ENCODE data around the gene KRT2. TPM values are rescaled to one million over a fixed set of nuclear protein-coding genes. Genes with fewer than 3 reads are reported as not detected.

Gene KRT2
- polyA plus RNA-seq, 2 of the 4 experiments (the other 2 are of a cell fraction) = 0.09 TPM; not detected in 1

GRCh38 chr12:52645120-52645761, 6.8 kb downstream of the KRT2 start (continued):
- no peak for TF ChIP-seq CTCF (IDR thresholded peaks at IDR 0.05)
- no peak for TF ChIP-seq ZNF302 (CRISPR knock-in tag; IDR thresholded peaks at IDR 0.05)
- TF ChIP-seq JUNB (IDR thresholded peaks at IDR 0.05) = no peak

GRCh38 chr12:52644078-52644415, 8.0 kb downstream of the KRT2 start:
- H3K27ac ChIP-seq = no peak overlapping the region
- POLR2A ChIA-PET = no interaction called here
- ATAC-seq (no peak), DNase-seq (ENCODE audit: low read depth in 1 of 2, low spot score in 1 of 2) (no peak), FAIRE-seq (no peak)
- WGBS (ENCODE audit: missing lambda C conversion rate) = 50% methylated on average over 6 of the region's 6 CpGs
- TF ChIP-seq HOXB5 (CRISPR knock-in tag; IDR thresholded peaks at IDR 0.05) = no peak
- no peak for TF ChIP-seq CBX8 (IDR thresholded peaks at IDR 0.05)
- TF ChIP-seq POLR2A (IDR thresholded peaks at IDR 0.05; ENCODE audit: low read length) = no peak
- TF ChIP-seq ATOH8 (CRISPR knock-in tag; IDR thresholded peaks at IDR 0.05; ENCODE audit: low read depth) = no peak
- no peak for TF ChIP-seq HOXA7 (CRISPR knock-in tag; IDR thresholded peaks at IDR 0.05)
- TF ChIP-seq HDAC2 (IDR thresholded peaks at IDR 0.05) = no peak
- no peak for TF ChIP-seq CHD4 (IDR thresholded peaks at IDR 0.05; ENCODE audit: borderline replicate concordance)
- no peak for TF ChIP-seq TP53 (CRISPR knock-in tag; IDR thresholded peaks at IDR 0.05)
- no peak for TF ChIP-seq PHF8 (IDR thresholded peaks at IDR 0.05; ENCODE audit: borderline replicate concordance, low read depth)
- TF ChIP-seq HEYL (CRISPR knock-in tag; IDR thresholded peaks at IDR 0.05) = no peak
- CTCF ChIA-PET = interaction anchor here (0.6 kb wide), 1 partner anchor 36 kb away, joined by 3 read pairs; no protein-coding TSS in a partner anchor
- H3K4me3 ChIP-seq = no peak overlapping the region
- H3K4me2 ChIP-seq = no peak overlapping the region
- H3K9me3 ChIP-seq = no peaks in the 10 kb centered on the region
- H3K4me1 ChIP-seq = no peaks in the 10 kb centered on the region

- no peak for FAIRE-seq
- ChIA-PET POLR2A (no interaction called here), CTCF (interaction anchor here (0.6 to 1.4 kb wide), 4 partner anchors 10 to 516 kb away, joined by 3 to 4 read pairs (median 4); no protein-coding TSS in a partner anchor)
- DNase-seq (ENCODE audit: low read depth in 1 of 2, low spot score in 1 of 2) = no peak
- TF ChIP-seq RCOR1 (IDR thresholded peaks at IDR 0.05; ENCODE audit: low read depth, low read length) = no peak
- TF ChIP-seq RARB (CRISPR knock-in tag; IDR thresholded peaks at IDR 0.05) = no peak
- TF ChIP-seq RNF2 (IDR thresholded peaks at IDR 0.05; ENCODE audit: borderline replicate concordance, low read depth) = no peak
- TF ChIP-seq MAX (IDR thresholded peaks at IDR 0.05) = no peak
- TF ChIP-seq PHF8 (IDR thresholded peaks at IDR 0.05; ENCODE audit: borderline replicate concordance, low read depth) = no peak
- no peak for TF ChIP-seq E2F6 (IDR thresholded peaks at IDR 0.05; ENCODE audit: borderline replicate concordance, low read depth)
- no peak for TF ChIP-seq NR3C1 (IDR thresholded peaks at IDR 0.05)
- TF ChIP-seq HOXB13 (CRISPR knock-in tag; IDR thresholded peaks at IDR 0.05; ENCODE audit: low read depth) = no peak
- ATAC-seq = no peak
- Histone ChIP-seq H3K4me2 (no peak overlapping the region), H3K4me1 (no peaks in the 10 kb centered on the region), H3K4me3 (no peak overlapping the region), H3K9me3 (no peaks in the 10 kb centered on the region), H3K27ac (no peak overlapping the region)
- WGBS (ENCODE audit: missing lambda C conversion rate) = 60% methylated on average over 10 of the region's 10 CpGs
These were observed 8.6 kb downstream of the KRT2 start for GRCh38 chr12:52643233-52644077.
